Measurements from ENCODE around the gene TMEM8B.

The TMEM8B gene

GRCh38 chr9:35798658-35799374, 30.2 kb upstream of the TMEM8B start:
- no peak overlapping the region for H3K4me3 ChIP-seq (replicated peaks; ENCODE audit: low read depth, low read length)
- TF ChIP-seq CTCF (IDR thresholded peaks at IDR 0.05; ENCODE audit: low read depth, low read length, missing control alignments), result no peak
- no peak for DNase-seq (ENCODE audit: extremely low read depth, low read depth)

- DNase-seq (ENCODE audit: extremely low read depth, low read depth), result no peak
- TF ChIP-seq CTCF (IDR thresholded peaks at IDR 0.05; ENCODE audit: low read depth, low read length, missing control alignments), result no peak
- H3K4me3 ChIP-seq (replicated peaks; ENCODE audit: low read depth, low read length), result no peak overlapping the region
Observed at GRCh38 chr9:35800530-35800929, 28.5 kb upstream of the TMEM8B start.

- no peak overlapping the region for H3K4me3 ChIP-seq (replicated peaks; ENCODE audit: low read depth, low read length)
- no peak for TF ChIP-seq CTCF (IDR thresholded peaks at IDR 0.05; ENCODE audit: low read depth, low read length, missing control alignments)
- no peak for DNase-seq (ENCODE audit: extremely low read depth, low read depth)
Observed at GRCh38 chr9:35801328-35802128, 27.5 kb upstream of the TMEM8B start.

GRCh38 chr9:35806101-35806500, 22.9 kb upstream of the TMEM8B start:
- DNase-seq (ENCODE audit: extremely low read depth, low read depth), result no peak

GRCh38 chr9:35808433-35808832, 20.6 kb upstream of the TMEM8B start:
- TF ChIP-seq CTCF (IDR thresholded peaks at IDR 0.05; ENCODE audit: low read depth, low read length, missing control alignments), result no peak
- no peak for DNase-seq (ENCODE audit: extremely low read depth, low read depth)

More at GRCh38 chr9:35806101-35806500, 22.9 kb upstream of the TMEM8B start:
- no peak overlapping the region for H3K4me3 ChIP-seq (replicated peaks; ENCODE audit: low read depth, low read length)
- TF ChIP-seq CTCF (IDR thresholded peaks at IDR 0.05; ENCODE audit: low read depth, low read length, missing control alignments), result no peak

GRCh38 chr9:35810122-35810521, 18.9 kb upstream of the TMEM8B start:
- no peak overlapping the region for H3K4me3 ChIP-seq (replicated peaks; ENCODE audit: low read depth, low read length)
- DNase-seq (ENCODE audit: extremely low read depth, low read depth), result no peak
- TF ChIP-seq CTCF (IDR thresholded peaks at IDR 0.05; ENCODE audit: low read depth, low read length, missing control alignments), result no peak

More at GRCh38 chr9:35808433-35808832, 20.6 kb upstream of the TMEM8B start:
- H3K4me3 ChIP-seq (replicated peaks; ENCODE audit: low read depth, low read length), result no peak overlapping the region

Measured in HFF-Myc (cell line).